Measurements from ENCODE around the gene NEU2. TPM values are rescaled to one million over a fixed set of nuclear protein-coding genes. Genes with fewer than 3 reads are reported as not detected.

Gene NEU2
- total RNA-seq, 4 donors from 2014 or later, result not detected

DNA sequence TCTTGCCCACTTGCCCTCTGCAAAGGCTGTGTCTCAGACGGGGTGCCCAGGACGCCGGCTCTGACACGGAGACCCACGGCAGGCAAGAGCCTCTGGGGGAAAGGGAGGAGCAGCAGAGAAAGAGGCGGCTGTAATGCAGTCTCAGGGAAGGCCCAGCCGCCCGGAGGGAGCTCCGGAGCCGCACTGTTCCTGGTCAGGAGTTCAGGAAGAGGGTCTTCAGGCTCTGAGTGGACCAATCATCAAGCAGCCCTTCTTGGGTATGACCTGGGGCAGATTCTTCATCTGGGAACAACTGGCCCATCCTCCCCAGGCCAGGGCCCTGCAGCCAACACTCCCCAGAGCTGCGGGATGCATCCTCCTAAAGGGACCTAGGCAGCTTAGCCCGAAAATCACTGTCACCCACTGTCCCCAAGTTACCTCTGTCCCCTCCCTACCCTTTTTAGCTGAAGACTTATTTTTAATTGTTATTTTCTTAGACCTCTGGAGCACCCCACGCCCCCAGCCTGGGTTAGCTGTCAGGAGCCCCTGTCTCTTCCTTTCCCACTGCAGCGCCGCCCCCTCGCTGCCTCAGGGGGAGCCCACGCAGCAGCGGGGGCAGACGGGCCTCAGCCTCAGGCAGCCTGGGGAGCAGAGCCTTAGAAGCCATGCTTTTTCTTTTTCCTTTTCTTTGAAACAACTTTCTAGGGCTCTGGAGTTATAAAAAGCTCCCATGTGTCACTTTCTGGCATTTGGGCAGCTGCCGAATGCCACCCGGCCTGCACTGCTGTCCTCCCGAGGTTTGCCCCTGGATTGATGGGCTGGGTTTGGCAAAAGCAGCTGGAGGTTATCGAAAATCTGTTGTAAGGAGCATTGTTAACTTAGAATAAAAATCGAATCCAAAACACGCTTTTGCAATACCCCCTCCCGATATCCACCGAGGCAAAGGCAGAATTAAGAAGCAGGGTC, 644 bp upstream of the NEU2 start:
- Histone ChIP-seq H3K9me3 (no peaks in the 10 kb centered on the region), H3K36me3 (no peaks in the 10 kb centered on the region), H3K4me3 (no peak overlapping the region), H3K27me3 (no peaks in the 10 kb centered on the region), H3K4me1 (peaks cover 0 to 5% (median 0%) of the 10 kb centered on the region in 3 donors), H3K27ac (no peak overlapping the region)
- TF ChIP-seq POLR2A (IDR thresholded peaks at IDR 0.05), result no peak
- no peak for TF ChIP-seq CTCF (IDR thresholded peaks at IDR 0.05)
- DNase-seq, result no peak
- 71 to 90% methylated on average over 19 to 26 of the region's 27 CpGs for WGBS, 2 donors
- intact Hi-C loops (cut with DNase I), result loop anchor here (10.0 kb wide), 1 partner anchor 203 kb away; no protein-coding TSS in a partner anchor

GRCh38 chr2:233033672-233034071, 1.2 kb downstream of the NEU2 start:
- intact Hi-C loops (cut with DNase I), result loop anchor here (10.0 kb wide), 1 partner anchor 201 kb away; no protein-coding TSS in a partner anchor
- no peak for TF ChIP-seq POLR2A (IDR thresholded peaks at IDR 0.05)
- no peak for TF ChIP-seq CTCF (IDR thresholded peaks at IDR 0.05)

DNA sequence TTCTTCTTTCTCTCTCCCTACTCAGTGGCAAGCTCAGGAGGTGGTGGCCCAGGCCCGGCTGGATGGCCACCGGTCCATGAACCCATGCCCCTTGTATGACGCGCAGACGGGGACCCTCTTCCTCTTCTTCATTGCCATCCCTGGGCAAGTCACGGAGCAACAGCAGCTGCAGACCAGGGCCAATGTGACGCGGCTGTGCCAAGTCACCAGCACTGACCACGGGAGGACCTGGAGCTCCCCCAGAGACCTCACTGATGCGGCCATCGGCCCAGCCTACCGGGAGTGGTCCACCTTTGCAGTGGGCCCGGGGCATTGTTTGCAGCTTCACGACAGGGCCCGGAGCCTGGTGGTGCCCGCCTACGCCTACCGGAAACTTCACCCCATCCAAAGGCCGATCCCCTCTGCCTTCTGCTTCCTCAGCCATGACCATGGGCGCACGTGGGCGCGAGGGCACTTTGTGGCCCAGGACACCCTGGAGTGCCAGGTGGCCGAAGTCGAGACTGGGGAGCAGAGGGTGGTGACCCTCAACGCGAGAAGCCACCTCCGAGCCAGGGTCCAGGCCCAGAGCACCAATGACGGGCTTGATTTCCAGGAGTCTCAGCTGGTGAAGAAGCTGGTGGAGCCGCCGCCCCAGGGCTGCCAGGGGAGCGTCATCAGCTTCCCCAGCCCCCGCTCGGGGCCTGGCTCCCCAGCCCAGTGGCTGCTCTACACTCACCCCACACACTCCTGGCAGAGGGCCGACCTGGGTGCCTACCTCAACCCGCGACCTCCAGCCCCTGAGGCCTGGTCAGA, 1.8 kb downstream of the NEU2 start:
- H3K27ac ChIP-seq, result no peak overlapping the region
- WGBS, 2 donors, result 94 to 100% methylated on average over 1 to 12 of the region's 37 CpGs
- H3K4me3 ChIP-seq, result no peak overlapping the region
- no peaks in the 10 kb centered on the region for H3K9me3 ChIP-seq
- peaks cover 0 to 5% (median 0%) of the 10 kb centered on the region in 3 donors for H3K4me1 ChIP-seq
- TF ChIP-seq POLR2A (IDR thresholded peaks at IDR 0.05) (no peak), CTCF (IDR thresholded peaks at IDR 0.05) (no peak)
- DNase-seq, result no peak
- intact Hi-C loops (cut with DNase I), result loop anchor here (10.0 kb wide), 1 partner anchor 201 kb away; no protein-coding TSS in a partner anchor
- H3K36me3 ChIP-seq, result no peaks in the 10 kb centered on the region
- H3K27me3 ChIP-seq, result no peaks in the 10 kb centered on the region

More at GRCh38 chr2:233033672-233034071, 1.2 kb downstream of the NEU2 start:
- WGBS, 2 donors, result 52 to 94% methylated on average over 2 to 9 of the region's 9 CpGs
- Histone ChIP-seq H3K4me1 (peaks cover 0 to 5% (median 0%) of the 10 kb centered on the region in 3 donors), H3K9me3 (no peaks in the 10 kb centered on the region), H3K27me3 (no peaks in the 10 kb centered on the region), H3K27ac (no peak overlapping the region), H3K36me3 (no peaks in the 10 kb centered on the region), H3K4me3 (no peak overlapping the region)
- DNase-seq, result no peak

DNA sequence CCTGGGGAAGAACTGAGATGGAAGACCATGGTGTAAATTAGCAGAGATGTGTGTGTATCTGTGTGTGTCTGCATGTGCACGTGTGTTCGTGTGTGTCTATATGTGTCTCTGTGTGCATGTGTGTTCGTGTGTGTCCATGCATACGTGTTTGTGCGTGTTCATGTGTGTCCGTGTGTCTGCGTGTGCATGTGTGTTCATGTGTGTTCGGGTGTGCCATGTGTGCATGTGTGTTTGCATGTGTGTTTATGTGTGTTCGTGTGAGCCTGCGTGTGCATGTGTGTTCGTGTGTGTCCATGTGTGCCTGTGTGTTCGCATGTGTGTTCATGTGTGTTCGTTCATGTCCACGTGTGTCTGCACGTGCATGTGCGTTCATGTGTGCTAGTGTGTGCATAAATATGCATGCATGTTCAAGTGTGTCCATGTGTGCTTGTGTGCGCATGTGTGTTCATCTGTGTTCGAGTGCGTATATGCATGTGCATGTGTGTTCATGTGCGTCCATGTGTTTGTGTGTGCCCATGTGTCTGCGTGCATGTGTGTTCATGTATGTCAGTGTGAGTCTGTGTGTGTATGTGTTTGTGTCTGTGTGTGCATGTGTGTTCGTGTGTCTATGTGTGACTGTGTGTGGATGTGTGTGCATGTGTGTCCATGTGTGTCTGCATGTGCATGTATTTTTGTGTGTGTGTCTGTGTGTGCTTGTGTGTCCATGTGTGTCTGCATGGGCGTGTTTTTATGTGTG, 3.1 kb downstream of the NEU2 start:
- intact Hi-C loops (cut with DNase I), result loop anchor here (10.0 kb wide), 1 partner anchor 199 kb away; no protein-coding TSS in a partner anchor
- Histone ChIP-seq H3K36me3 (no peaks in the 10 kb centered on the region), H3K4me1 (peaks cover 0 to 5% (median 0%) of the 10 kb centered on the region in 3 donors), H3K27me3 (peaks cover 0 to 7% (median 0%) of the 10 kb centered on the region in 4 donors), H3K9me3 (no peaks in the 10 kb centered on the region), H3K4me3 (no peak overlapping the region), H3K27ac (no peak overlapping the region)
- 88 to 89% methylated on average over 13 to 23 of the region's 23 CpGs for WGBS, 2 donors
- no peak for DNase-seq
- TF ChIP-seq CTCF (IDR thresholded peaks at IDR 0.05), result no peak
- TF ChIP-seq POLR2A (IDR thresholded peaks at IDR 0.05), result no peak
